HPDE6-E6E7 (cell line): Measurements from ENCODE around the gene TBC1D1.

ENCODE experiments used
- DNase-seq: peaks from one replicate; pipeline ENCODE4 v3.0.0; 2011; ENCODE audit warnings: missing footprints; ENCODE audit errors: extremely low spot score

Gene TBC1D1

DNA sequence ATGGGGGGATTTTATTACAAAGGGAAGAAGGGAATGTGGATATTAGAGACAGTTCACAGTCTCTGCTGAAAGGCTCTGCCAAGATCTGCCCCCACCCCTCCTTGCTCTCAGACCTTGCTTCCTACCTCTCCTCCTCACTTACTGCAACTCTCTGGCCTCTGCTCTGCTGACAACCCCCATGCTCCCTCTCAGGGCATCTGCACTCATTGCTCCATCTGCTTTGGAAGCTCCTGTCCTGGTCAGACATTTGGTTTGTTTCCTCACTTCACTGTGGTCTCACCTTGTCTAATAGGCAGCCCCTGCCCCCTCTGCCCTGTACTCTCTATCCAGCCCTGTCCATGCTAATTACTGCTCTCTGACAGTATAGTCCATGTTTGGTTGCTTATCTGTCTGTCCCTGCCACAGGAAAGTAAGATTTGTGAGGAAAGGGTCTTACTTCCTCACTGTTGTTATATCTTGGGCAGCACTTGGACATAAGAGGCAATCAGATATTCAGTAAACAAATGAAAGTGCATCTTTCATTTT, 258.6 kb downstream of the TBC1D1 start:
- DNase-seq, result no peak

DNA sequence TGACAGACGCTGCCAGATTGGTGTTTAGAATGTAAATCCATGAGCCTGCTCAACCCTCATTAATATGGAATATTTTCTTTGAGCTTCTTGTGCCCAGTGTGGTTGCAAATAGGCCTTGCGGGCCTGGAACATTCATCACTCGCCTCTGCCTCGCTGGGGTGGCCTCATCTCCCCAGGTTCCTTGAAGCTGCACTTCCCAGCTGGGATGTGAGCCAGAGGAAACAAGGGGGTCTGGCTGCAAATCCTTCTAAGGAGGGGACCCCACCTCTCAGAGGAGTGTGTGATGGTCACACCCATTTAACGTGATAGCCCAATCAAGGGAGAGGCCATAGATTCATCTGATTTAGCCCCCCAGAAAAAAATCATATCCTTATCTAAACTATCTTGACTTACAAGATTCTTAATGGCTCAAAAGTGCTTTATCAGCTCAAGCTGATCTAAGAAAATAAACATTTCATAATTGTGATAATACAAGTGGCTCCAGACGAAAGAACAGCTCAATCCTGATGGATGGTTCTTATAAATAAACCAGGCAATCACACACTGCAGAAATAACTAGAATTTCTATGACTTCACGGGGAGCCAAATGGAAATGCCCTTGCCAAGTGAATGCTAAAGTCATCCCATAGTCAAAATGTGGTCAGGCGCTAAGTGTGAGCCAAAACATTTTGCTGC, 259.2 kb downstream of the TBC1D1 start:
- DNase-seq, result no peak

DNA sequence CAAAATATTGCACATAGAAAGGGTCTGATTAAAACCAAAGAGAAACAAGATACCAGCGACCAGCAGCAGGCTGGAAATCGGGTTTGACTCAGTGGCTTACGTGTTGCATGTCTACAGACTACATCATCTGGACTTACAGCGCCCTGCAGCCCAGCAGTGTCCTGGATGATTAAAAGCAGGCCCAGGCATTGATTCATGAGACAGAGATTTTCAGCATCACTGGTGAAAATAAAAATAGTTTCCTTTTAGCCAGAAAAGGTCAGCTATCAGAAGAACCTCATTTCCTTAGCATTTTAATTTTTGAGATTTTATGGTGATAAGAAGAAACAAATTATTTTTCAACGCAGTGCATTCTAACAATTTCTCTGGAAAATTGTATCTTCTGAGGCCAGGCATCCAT, 259.9 kb downstream of the TBC1D1 start:
- DNase-seq, result no peak

DNA sequence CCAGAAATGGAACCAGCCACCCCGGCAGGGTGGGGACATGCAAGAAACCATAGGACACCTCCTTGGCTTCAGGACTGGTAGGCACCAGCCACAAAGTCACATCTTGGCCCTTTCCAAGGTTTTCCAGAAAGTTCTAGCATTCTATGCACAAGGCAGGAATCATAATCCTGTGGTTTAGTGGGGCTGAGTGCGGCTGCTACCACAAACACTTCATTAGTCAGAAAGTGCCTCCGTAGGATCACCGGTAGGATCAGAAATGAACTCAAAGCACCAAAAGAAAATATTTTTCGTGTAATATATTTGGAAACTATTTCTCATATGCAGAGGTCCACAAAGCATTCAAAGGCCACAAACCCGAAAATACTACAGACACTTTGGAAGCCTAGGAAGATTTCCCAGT, 261.0 kb downstream of the TBC1D1 start:
- DNase-seq, result no peak

DNA sequence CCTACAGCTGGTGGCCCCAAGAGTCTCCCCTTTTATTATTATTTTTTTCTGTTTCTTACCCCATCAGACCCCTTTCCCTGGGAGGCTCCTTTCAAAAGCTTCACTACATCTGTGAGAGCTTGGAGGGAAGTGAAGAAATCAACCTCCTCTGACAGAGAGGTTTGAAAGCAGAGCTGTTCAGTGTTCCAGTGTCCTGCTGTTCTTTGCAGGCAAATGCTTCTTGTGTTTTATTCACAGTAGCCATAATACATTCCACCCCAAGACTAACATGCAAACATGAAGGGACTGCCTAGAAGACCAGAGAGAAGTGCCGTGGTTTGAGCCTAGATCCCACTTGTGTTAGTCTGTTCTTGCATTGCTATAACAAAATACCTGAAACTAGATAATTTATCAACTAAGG, 261.4 kb downstream of the TBC1D1 start:
- DNase-seq, result no peak

DNA sequence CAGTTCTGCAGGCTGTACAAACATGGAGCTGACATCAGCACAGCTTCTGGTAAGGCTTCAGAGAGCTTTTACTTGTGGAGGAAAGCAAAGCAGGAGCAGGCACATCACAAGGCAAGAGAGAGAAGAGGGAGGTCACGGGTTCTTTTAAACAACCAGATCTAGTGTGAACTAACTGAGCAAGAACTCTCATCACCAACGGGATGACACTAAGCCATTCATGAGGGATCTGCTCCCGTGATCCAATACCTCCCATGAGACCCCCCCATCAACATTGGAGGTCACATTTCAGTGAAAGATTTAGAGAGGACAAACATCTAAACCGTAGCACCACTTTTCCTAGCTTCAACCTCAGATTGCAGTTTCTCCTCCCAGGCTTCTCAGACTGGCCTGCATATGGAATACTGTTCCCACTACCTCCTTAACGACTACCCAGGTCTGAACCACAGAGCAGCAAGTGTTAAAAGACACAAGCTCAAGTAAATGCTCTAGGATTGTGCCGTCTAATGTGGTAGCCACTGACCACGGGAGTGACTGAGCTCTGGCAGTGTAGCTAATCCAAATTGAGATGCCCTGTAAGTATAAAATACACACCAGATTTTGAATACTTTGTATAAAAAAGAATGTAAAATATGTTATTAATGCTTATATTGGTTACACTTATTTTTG, 262.0 kb downstream of the TBC1D1 start:
- no peak for DNase-seq

DNA sequence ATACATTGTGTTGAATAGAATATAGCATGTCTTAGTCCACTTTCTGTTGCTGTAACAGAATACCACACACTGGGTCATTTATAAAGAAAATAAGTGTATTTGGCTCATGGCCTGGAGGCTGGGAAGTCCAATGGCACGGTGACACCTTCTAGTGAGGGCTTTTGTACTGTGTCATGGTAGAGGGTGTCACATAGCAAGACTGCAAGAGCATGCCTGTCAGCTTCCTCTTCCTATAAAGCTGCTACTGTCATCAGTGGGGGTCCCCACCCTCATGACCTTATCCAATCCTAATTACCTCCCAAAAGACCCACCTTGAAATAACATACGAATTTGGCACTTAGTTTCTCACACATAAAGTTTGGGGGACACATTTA, 262.5 kb downstream of the TBC1D1 start:
- DNase-seq, result no peak

DNA sequence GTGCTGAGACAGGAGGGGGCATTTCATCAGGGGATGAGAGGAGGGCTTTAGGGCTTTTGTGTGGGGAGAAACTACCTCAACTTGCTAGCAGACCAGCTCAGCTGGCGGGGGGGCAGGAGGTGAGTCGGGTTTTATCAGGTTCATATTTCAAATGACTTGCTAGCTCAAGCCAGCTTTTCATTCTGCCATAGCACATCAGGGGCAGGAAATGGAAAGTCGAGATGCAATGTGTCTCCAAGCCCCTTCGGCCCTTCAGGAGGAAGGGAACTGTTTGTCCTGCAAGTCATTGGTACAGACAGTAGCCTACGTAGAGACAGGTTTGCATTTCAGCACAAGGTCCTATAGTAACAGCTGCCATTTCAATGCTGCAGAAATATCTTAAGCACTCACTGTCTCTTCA, 263.4 kb downstream of the TBC1D1 start:
- no peak for DNase-seq

DNA sequence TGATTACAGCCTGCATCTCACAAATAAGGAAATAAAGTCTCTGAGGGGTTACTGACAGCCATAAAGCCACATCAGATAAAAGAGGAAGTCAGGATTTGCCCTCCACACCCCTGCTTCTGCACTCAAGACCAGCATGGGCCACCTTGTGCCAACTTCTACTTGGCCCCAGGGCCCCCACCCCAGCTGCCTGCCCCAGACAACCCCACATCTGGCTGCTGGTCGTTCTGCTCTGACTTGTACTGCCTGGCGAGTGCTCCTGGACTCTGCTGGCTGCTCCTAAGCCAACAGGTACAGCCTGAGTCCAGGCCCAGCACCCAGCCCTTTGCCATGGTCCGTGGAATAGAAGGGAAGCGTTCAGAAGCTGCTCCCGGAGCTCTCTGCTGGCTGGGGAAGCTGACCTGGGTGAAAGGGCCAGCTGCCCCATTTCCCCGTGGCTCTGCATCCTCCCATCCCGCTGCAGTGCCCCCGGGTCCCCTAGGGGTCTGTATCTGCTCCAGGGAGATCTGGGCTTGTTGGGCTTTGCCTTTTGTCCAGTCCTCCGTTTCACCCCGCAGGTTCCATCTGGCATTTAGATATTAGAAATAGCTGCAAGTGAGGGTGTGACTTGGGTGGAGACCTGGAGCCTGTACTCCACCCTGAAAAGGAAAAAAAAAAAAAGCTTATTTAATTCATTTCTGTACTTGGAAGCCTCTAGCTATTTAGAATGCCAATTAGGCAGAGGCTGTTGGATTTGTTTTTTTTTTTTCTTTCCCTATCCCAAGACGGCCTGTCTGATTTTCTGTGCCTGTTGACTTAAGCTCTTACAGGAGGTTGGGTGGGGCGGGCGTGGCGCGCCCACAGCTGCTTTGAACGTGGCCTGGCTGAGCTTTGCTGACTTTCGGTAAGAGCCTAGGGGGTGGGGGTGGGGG, 264.1 kb downstream of the TBC1D1 start:
- DNase-seq, result no peak

DNA sequence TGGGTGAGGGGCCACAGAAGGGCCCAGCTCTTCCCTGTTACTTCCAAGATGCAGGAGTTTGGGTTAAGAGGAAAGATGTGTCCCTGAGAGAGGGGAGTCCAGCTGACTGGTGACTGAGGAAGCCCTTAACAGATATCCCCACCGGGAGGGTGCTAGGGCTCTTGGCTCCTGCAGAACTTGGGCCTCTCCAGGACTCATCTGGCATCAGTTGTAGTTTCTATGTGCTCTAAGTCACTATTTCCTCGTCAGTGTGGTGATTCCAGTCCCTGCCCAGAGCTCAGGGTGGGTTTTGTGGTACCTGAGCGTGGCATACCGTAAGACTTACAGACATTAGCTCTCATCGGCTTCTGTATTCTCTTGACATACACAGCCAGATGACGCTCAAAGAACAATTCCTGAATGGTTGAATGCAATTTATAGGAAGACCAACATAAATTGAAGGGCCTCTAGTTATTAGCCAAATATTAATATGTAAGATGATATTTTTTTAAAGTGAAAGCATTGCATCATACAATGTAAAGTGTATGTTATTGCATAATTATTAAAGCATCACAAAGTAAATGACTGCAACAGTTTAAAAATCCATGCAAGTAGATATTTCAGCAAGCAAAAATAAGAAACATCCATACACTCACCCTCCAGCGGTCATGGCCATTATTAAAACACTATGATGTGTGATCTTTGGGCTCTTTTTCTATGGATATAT, 264.9 kb downstream of the TBC1D1 start:
- DNase-seq, result no peak

DNA sequence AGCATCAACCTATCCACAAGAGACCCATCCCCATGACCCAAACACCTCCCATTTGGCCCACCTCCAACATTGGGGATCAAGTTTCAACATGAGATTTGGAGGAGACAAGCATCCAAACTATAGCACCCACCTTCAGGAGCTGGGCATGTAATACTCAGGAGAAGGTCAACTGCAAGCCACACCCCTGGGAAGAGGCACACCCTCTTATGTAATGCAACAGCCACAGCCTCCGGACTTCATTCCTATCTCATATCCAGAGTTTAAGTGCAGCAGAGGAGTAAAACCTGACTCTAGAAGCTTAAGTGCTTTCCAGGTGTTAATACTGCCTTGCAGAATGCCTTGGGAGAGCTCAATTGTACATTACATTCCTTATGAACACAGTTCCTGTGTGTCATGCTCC, 266.7 kb downstream of the TBC1D1 start:
- no peak for DNase-seq

DNA sequence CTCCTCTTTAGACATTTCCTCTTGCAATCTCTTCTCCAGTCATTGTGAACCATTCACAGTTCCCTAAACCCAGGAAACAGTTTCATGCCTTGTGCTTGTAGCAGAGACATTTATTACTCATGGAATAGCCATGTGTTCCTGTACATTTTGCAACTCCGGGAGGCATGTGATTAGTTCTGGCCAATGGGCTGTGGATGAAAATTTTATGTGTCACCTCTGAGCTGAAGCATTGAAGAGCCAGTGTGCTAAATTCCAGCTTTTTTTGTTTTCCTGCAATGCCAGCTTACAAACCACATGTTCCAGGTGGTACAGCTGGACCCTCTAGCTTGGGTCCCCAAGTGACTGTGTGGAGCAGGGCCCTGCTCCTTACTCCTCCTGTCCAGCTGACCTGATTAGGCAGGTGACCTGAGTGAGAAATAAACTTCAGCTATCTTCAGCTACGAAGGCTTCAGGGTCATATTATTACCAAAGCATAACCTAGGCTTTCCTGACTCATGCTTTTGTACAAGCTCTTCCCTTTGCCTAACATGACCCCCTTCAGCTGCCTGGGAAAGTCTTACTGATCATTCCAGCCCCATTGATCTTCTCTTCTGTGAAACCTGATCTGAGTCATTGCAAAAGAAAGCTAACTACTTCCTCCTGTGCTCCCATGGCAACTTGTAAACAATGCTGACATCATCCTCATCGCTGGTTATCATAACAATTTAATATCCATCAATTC, 269.8 kb downstream of the TBC1D1 start:
- DNase-seq, result peak; percentile 81

DNA sequence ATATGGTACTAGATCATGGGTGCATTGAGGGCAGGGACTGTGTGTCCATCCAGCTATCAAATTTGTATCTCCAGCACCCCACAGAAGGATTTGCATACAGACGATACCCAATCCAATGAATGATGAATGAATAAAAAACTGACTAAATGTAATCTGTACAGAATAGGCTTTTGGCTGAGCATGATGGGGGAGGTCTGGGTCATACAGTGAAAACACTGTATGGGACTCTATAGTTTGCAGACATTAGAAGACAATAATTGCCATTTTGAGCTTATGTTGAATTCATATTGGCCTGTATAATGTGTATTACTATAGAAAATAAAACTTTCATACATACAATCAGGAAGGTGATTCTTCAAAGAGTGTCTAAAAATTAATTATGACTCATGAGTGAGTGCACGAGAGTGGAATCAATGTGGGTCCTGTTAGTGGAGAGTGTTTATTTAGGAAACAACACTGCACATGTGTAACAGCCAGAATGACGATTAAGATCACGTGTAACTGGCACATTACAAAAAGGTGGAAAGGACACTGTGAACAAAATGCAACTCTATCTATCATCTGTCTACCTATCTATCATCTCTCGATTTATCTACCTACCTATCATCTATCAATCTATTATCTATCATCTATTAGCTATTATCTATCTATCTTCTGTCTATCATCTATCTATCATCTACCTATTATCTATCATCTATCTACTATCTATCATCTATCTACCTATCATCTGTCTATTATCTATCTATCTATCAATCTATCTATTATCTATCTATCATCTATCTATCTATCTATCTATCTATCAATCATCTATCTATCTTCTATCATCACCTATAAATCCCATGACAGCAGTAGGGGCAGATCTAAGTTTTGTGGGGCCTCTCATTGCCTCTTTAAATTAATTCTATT, 270.6 kb downstream of the TBC1D1 start:
- no peak for DNase-seq

DNA sequence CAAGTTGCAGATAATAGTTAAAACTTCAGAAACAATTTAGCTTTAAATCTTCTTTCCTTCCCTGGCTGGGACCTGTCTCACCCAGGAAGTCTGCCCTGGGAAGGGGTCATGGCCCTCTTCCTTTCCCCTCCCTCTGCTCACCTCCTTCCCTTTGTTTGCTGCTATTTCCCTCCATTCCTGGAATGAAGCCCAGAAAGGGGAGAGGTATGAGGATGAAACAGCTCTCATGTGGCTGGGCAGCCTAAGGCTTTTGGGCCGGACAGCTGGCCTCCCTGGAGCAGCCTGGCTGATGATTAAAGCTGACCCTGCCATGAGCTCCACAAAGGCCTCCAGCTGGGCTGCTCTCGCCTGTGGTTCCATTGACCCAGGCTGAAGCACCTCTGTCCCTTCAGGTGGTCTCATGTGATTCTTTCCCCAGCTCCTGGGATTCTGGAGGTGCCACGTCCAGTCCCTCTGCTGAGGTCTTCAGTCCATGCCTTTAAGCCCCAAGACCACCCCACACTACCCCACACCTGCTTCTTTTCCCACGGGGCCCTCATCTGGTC, 271.4 kb downstream of the TBC1D1 start:
- no peak for DNase-seq

DNA sequence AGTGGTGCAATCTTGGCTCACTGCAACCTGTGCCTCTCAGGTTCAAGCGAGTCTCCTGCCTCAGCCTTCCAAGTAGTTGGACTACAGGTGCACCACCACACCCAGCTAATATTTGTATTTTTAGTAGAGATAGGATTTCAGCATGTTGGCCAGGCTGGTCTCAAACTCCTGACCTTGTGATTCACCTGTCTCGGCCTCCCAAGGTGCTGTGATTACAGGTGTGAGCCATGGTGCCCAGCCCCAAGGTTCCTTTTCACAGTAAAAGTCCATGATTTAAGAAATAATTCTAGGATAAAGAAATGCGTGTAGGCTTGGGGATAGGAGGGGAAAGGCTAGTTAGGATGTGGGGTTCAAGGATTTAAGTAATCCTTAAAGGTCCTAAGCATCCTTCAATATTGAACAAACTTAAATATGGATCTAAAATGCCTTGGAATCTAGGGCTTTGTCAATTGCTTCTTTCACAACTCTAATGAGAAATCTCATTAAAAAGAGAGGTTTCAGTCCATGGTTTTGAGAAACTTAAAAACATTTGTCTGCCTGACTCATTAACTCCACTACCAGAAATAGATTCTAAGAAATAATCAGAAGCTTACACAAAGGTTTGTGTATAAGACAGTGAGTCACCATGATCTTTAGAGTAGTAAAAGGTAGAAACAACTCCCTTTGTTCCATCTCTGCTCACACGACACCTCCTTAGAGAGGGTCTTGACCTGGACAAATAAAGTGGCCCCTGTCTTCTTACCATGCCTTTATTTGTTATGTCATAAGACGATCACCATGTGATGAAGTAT, 272.5 kb downstream of the TBC1D1 start:
- DNase-seq, result peak; percentile 63

DNA sequence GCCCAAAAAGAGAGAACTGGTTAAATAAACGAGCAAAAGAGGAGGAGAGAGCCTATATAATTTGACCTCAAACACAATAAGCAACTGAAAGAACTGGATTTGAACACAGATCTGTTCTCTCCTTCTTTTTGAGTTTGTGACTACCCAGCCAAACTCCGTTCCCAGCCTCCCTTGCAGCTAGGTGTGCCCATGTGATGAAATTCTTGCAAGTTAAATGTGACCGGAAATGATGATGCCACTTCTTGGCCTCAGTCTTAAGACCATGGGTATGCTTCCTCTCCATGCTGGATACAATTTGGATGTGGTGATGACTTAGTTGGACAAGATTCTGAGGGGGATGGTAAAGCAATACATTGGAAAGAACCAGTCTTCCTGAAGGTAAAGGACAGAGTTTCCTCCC, 273.5 kb downstream of the TBC1D1 start:
- DNase-seq, result no peak

DNA sequence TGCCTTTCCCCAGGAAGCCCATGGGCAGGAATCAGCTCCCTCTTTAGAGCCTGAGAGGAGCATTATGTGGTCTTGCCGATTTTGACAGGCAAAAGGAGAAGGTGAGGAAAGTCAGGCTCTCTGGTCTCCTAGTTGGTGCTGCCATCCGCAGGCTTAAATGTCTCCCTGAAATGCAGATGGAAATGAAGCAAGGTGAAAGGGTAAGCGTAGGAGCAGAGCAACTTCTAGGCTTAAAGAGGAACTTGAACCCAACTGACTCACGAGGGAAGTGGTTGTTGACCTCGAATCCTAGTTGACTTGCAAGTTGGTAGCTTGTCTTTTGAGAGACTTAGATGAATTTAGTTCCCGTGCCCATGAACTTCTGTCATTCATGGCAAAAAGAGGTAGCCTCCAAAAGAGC, 275.2 kb downstream of the TBC1D1 start:
- DNase-seq, result no peak

DNA sequence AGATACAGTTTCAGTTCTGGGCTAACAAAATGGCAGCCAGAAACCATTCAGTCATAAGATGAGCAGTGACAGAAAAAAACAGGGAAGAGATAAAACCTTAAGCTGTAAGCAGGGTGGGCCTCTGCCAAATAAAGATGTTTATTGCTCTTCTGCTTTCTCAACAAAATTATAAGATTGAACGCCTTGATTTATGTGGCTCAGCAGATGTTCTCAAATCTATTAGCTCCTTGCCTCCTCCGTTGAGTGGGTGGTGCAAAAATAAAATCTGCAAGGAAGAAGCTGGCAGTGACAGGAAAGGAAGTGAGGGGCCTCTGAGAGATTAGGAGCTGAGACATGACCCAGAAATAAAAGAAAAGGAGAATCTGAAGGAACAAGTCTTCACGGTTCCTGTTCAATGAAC, 275.9 kb downstream of the TBC1D1 start:
- DNase-seq, result no peak

DNA sequence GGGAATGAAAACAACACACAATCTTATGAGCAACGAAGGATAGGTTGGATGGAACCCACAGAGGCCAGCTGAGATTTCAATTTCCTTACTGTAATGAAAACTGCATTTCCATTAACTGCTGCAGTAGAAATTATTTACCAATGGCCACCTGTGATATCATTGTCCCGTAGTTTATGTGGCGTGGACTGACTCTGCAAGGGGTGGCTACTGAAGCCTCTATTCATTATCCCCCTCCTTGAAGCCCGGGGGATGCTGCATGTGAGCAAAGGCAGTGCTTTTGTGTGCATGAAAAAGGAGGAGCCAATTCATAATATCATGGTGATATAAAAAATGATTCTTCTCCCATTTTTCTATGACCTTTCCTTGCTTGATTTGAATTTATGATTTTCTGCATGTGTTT, 277.1 kb downstream of the TBC1D1 start:
- no peak for DNase-seq
